ENCODE measurements around the gene KRTAP9-8.

- TF ChIP-seq CTCF (IDR thresholded peaks at IDR 0.05; ENCODE audit: insufficient read depth, low read length) (no peak), POLR2AphosphoS5 (IDR thresholded peaks at IDR 0.05; ENCODE audit: low read depth) (no peak), GABPA (IDR thresholded peaks at IDR 0.05; ENCODE audit: low read depth) (no peak), REST (IDR thresholded peaks at IDR 0.05; ENCODE audit: insufficient replicate concordance, low read depth) (no peak)
Measured at GRCh38 chr17:41258406-41258805, 20.6 kb downstream of the KRTAP9-8 start.
